CD8-positive, alpha-beta memory T cell (primary cell): Measurements from ENCODE around the gene CD74. TPM values are rescaled to one million over a fixed set of nuclear protein-coding genes. Genes with fewer than 3 reads are reported as not detected.

Experiments used
- CTCF ChIA-PET: fragments of 350-600 bp; sonication (Branson Sonifier 250); formaldehyde crosslinking; loops from one replicate; lab custom pipeline; 2021; ENCODE audit warnings: antibody characterized with exemption; lab: Charles Lee
- POLR2A ChIA-PET: fragments of 350-600 bp; sonication (Branson Sonifier 250); formaldehyde crosslinking; loops from one replicate; lab custom pipeline; 2021; ENCODE audit warnings: antibody characterized with exemption; lab: Charles Lee
- DNase-seq, 5 donors: peaks; one replicate each; pipeline versions ENCODE4 v3.0.0 to v3.0.0-alpha.2; 2020 to 2022; ENCODE audit warnings: mixed read lengths in 1 of 5
- H3K27ac ChIP-seq: one replicate; pipeline ENCODE4 v1.7.0; 2013; ENCODE audit warnings: low read depth, mild to moderate bottlenecking, low read length, moderate library complexity
- H3K27me3 ChIP-seq: 2 replicates; pipeline ENCODE4 v1.7.0; 2013; ENCODE audit warnings: low read length, mild to moderate bottlenecking; ENCODE audit not compliant: insufficient read depth, poor library complexity, severe bottlenecking
- H3K36me3 ChIP-seq: 2 replicates; pipeline ENCODE4 v1.7.0; 2013; ENCODE audit warnings: mild to moderate bottlenecking, low read length, moderate library complexity; ENCODE audit not compliant: insufficient read depth
- H3K4me1 ChIP-seq: 2 replicates; pipeline ENCODE4 v1.7.0; 2013; ENCODE audit warnings: mild to moderate bottlenecking, low read length, moderate library complexity; ENCODE audit not compliant: insufficient read depth
- H3K4me3 ChIP-seq: 2 replicates; pipeline ENCODE4 v1.7.0; 2013; ENCODE audit warnings: mild to moderate bottlenecking, low read length
- H3K9me3 ChIP-seq: 2 replicates; pipeline ENCODE4 v1.7.0; 2013; ENCODE audit warnings: mild to moderate bottlenecking, low read length
- H3K27ac Mint-ChIP-seq, 8 donors: one replicate each; pipeline ENCODE4 v1.8.0; 2020 to 2021; ENCODE audit warnings: mixed read lengths in 8 of 8, mild to moderate bottlenecking in 6 of 8, inconsistent platforms in 3 of 8, moderate library complexity in 3 of 8
- H3K27me3 Mint-ChIP-seq, 2 donors: one replicate each; pipeline ENCODE4 v1.8.0; 2020 to 2021; ENCODE audit warnings: mixed read lengths in 2 of 2, mild to moderate bottlenecking in 1 of 2, moderate library complexity in 1 of 2
- H3K36me3 Mint-ChIP-seq, 3 donors: one replicate each; pipeline ENCODE4 v1.8.0; 2020 to 2021; ENCODE audit warnings: mixed read lengths in 3 of 3, inconsistent platforms in 1 of 3, mild to moderate bottlenecking in 1 of 3
- H3K4me1 Mint-ChIP-seq, 3 donors: one replicate each; pipeline ENCODE4 v1.8.0; 2020 to 2021; ENCODE audit warnings: mixed read lengths in 3 of 3, inconsistent platforms in 1 of 3, mild to moderate bottlenecking in 1 of 3
- H3K4me3 Mint-ChIP-seq, 7 donors: one replicate each; pipeline ENCODE4 v1.8.0; 2020 to 2021; ENCODE audit warnings: mixed read lengths in 7 of 7, mild to moderate bottlenecking in 6 of 7, moderate library complexity in 4 of 7, inconsistent platforms in 2 of 7
- H3K9me3 Mint-ChIP-seq, 5 donors: one replicate each; pipeline ENCODE4 v1.8.0; 2020 to 2022; ENCODE audit warnings: mixed read lengths in 5 of 5, mild to moderate bottlenecking in 3 of 5, moderate library complexity in 2 of 5, inconsistent platforms in 1 of 5
- polyA plus RNA-seq: library from polyadenylated mRNA; unstranded; fragments of 300-500 nt; fragmentation: Illumina TruSeq; gene quantifications from one replicate; pipeline ENCODE4 v1.2.3, GENCODE V29; 2021
- total RNA-seq, 2 experiments: library from RNA; stranded (reverse); gene quantifications; one replicate each; pipeline ENCODE4 v1.2.3, GENCODE V29; 2021

Gene CD74
- total and polyA plus RNA-seq, 3 experiments from 2014 or later = 319 to 1,273 (median 324) TPM

- peaks cover 11 to 73% (median 29%) of the 10 kb centered on the region in 3 donors for H3K36me3 Mint-ChIP-seq
- Histone ChIP-seq H3K9me3 (no peaks in the 10 kb centered on the region), H3K27ac (no peak overlapping the region), H3K36me3 (peaks cover 47% of the 10 kb centered on the region), H3K4me3 (no peak overlapping the region), H3K27me3 (no peaks in the 10 kb centered on the region), H3K4me1 (peaks cover 27% of the 10 kb centered on the region)
- H3K27me3 Mint-ChIP-seq = no peaks in the 10 kb centered on the region
- peak overlapping the region in 6 of 7 donors; percentile 5 to 99 (median 97) for H3K4me3 Mint-ChIP-seq
- peaks cover 0 to 4% (median 0%) of the 10 kb centered on the region in 5 donors for H3K9me3 Mint-ChIP-seq
- ChIA-PET POLR2A (no interaction called here), CTCF (interaction anchor here (1.5 kb wide), 1 partner anchor 11 kb away, joined by 7 read pairs; no protein-coding TSS in a partner anchor)
- DNase-seq = no peak
- H3K27ac Mint-ChIP-seq = peak overlapping the region; percentile 34 to 100 (median 100)
- peaks cover 32 to 45% (median 40%) of the 10 kb centered on the region in 3 donors for H3K4me1 Mint-ChIP-seq
These were observed 34.5 kb upstream of the CD74 start for GRCh38 chr5:150447188-150447587.

- Histone ChIP-seq H3K9me3 (no peaks in the 10 kb centered on the region), H3K27me3 (no peaks in the 10 kb centered on the region), H3K4me3 (no peak overlapping the region), H3K4me1 (peaks cover 27% of the 10 kb centered on the region), H3K27ac (no peak overlapping the region), H3K36me3 (peaks cover 47% of the 10 kb centered on the region)
- Mint-ChIP-seq H3K36me3 (peaks cover 11 to 79% (median 29%) of the 10 kb centered on the region in 3 donors), H3K27ac (peak overlapping the region; percentile 7 to 100 (median 74)), H3K9me3 (peaks cover 0 to 4% (median 0%) of the 10 kb centered on the region in 5 donors), H3K4me1 (peaks cover 32 to 45% (median 40%) of the 10 kb centered on the region in 3 donors), H3K4me3 (peak overlapping the region in 3 of 7 donors; percentile 5 to 53 (median 44)), H3K27me3 (no peaks in the 10 kb centered on the region)
- POLR2A ChIA-PET = no interaction called here
- CTCF ChIA-PET = interaction anchor here (1.2 to 1.5 kb wide), 2 partner anchors 9 to 10 kb away, joined by 4 to 7 read pairs; no protein-coding TSS in a partner anchor
- no peak for DNase-seq
These were observed 33.9 kb upstream of the CD74 start for GRCh38 chr5:150446583-150446982.

GRCh38 chr5:150446088-150446487, 33.4 kb upstream of the CD74 start:
- no peaks in the 10 kb centered on the region for H3K27me3 Mint-ChIP-seq
- peaks cover 32 to 45% (median 40%) of the 10 kb centered on the region in 3 donors for H3K4me1 Mint-ChIP-seq
- Histone ChIP-seq H3K4me3 (no peak overlapping the region), H3K27ac (no peak overlapping the region), H3K9me3 (no peaks in the 10 kb centered on the region), H3K36me3 (peaks cover 47% of the 10 kb centered on the region), H3K27me3 (no peaks in the 10 kb centered on the region), H3K4me1 (peaks cover 27% of the 10 kb centered on the region)
- peak overlapping the region; percentile 43 to 100 (median 75) for H3K27ac Mint-ChIP-seq
- ChIA-PET CTCF (interaction anchor here (0.6 to 1.5 kb wide), 4 partner anchors 8 to 703 kb away, joined by 3 to 7 read pairs (median 4); no protein-coding TSS in a partner anchor), POLR2A (no interaction called here)
- H3K4me3 Mint-ChIP-seq = peak overlapping the region in 3 of 7 donors; percentile 5 to 53 (median 31)
- peaks cover 11 to 83% (median 29%) of the 10 kb centered on the region in 3 donors for H3K36me3 Mint-ChIP-seq
- no peak for DNase-seq
- H3K9me3 Mint-ChIP-seq = peaks cover 0 to 4% (median 0%) of the 10 kb centered on the region in 5 donors

GRCh38 chr5:150444770-150445169, 32.1 kb upstream of the CD74 start:
- peaks cover 47% of the 10 kb centered on the region for H3K36me3 ChIP-seq
- POLR2A ChIA-PET = no interaction called here

GRCh38 chr5:150443242-150444075, 30.7 kb upstream of the CD74 start:
- ChIA-PET POLR2A (no interaction called here), CTCF (no interaction called here)
- Histone ChIP-seq H3K27ac (no peak overlapping the region), H3K27me3 (no peaks in the 10 kb centered on the region), H3K4me1 (peaks cover 22% of the 10 kb centered on the region), H3K36me3 (peaks cover 47% of the 10 kb centered on the region), H3K9me3 (no peaks in the 10 kb centered on the region), H3K4me3 (no peak overlapping the region)
- H3K4me3 Mint-ChIP-seq = no peak overlapping the region
- peaks cover 23 to 31% (median 29%) of the 10 kb centered on the region in 3 donors for H3K4me1 Mint-ChIP-seq
- DNase-seq = no peak
- no peaks in the 10 kb centered on the region for H3K9me3 Mint-ChIP-seq
- H3K36me3 Mint-ChIP-seq = peaks cover 11 to 72% (median 27%) of the 10 kb centered on the region in 3 donors
- peak overlapping the region in 1 of 8 donors; percentile 59 for H3K27ac Mint-ChIP-seq
- H3K27me3 Mint-ChIP-seq = peaks cover 0 to 2% of the 10 kb centered on the region in 2 donors

More at GRCh38 chr5:150444770-150445169, 32.1 kb upstream of the CD74 start:
- H3K4me1 ChIP-seq = peaks cover 27% of the 10 kb centered on the region
- H3K4me3 Mint-ChIP-seq = peak overlapping the region in 1 of 7 donors; percentile 8
- CTCF ChIA-PET = interaction anchor here (1.3 to 1.4 kb wide), 3 partner anchors 9 to 34 kb away, joined by 3 to 9 read pairs (median 4); partner anchors contain the start of gene CD74
- no peaks in the 10 kb centered on the region for H3K27me3 Mint-ChIP-seq
- no peak for DNase-seq
- no peaks in the 10 kb centered on the region for H3K27me3 ChIP-seq
- H3K36me3 Mint-ChIP-seq = peaks cover 11 to 85% (median 29%) of the 10 kb centered on the region in 3 donors
- H3K27ac Mint-ChIP-seq = peak overlapping the region in 2 of 8 donors; percentile 55 to 58
- no peaks in the 10 kb centered on the region for H3K9me3 Mint-ChIP-seq
- peaks cover 30 to 41% (median 36%) of the 10 kb centered on the region in 3 donors for H3K4me1 Mint-ChIP-seq
- H3K9me3 ChIP-seq = no peaks in the 10 kb centered on the region
- H3K27ac ChIP-seq = no peak overlapping the region
- no peak overlapping the region for H3K4me3 ChIP-seq

GRCh38 chr5:150442699-150443080, 30.0 kb upstream of the CD74 start:
- Mint-ChIP-seq H3K27me3 (peaks cover 0 to 2% of the 10 kb centered on the region in 2 donors), H3K4me1 (peaks cover 15 to 23% (median 22%) of the 10 kb centered on the region in 3 donors), H3K4me3 (no peak overlapping the region), H3K27ac (no peak overlapping the region), H3K9me3 (no peaks in the 10 kb centered on the region), H3K36me3 (peaks cover 7 to 64% (median 23%) of the 10 kb centered on the region in 3 donors)
- Histone ChIP-seq H3K4me3 (no peak overlapping the region), H3K36me3 (peaks cover 43% of the 10 kb centered on the region), H3K27ac (no peak overlapping the region), H3K4me1 (peaks cover 14% of the 10 kb centered on the region), H3K27me3 (no peaks in the 10 kb centered on the region), H3K9me3 (no peaks in the 10 kb centered on the region)
- no peak for DNase-seq
- CTCF ChIA-PET = no interaction called here
- POLR2A ChIA-PET = no interaction called here

- Mint-ChIP-seq H3K36me3 (peaks cover 7 to 58% (median 21%) of the 10 kb centered on the region in 3 donors), H3K4me1 (peaks cover 15 to 17% (median 15%) of the 10 kb centered on the region in 3 donors), H3K27ac (peak overlapping the region in 3 of 8 donors; percentile 17 to 40 (median 30)), H3K27me3 (peaks cover 0 to 2% of the 10 kb centered on the region in 2 donors), H3K9me3 (no peaks in the 10 kb centered on the region), H3K4me3 (no peak overlapping the region)
- POLR2A ChIA-PET = no interaction called here
- DNase-seq = no peak
- Histone ChIP-seq H3K9me3 (no peaks in the 10 kb centered on the region), H3K27me3 (no peaks in the 10 kb centered on the region), H3K4me1 (peaks cover 8% of the 10 kb centered on the region), H3K27ac (no peak overlapping the region), H3K4me3 (no peak overlapping the region), H3K36me3 (peaks cover 37% of the 10 kb centered on the region)
- CTCF ChIA-PET = no interaction called here
These were observed 29.3 kb upstream of the CD74 start for GRCh38 chr5:150441813-150442698.
